Neural progenitor cell (in vitro differentiated cells): ENCODE measurements around the gene WDR64. TPM values are rescaled to one million over a fixed set of nuclear protein-coding genes. Genes with fewer than 3 reads are reported as not detected.

Experiments
- DNase-seq: peaks from one replicate; pipeline ENCODE4 v3.0.0-alpha.2; 2016; ENCODE audit warnings: low spot score
- H2AFZ ChIP-seq: fragments of 200-600 bp; sonication (generic); replicated peaks from 2 replicates; pipeline ENCODE4 v1.6.1; 2016; ENCODE audit warnings: antibody characterized with exemption
- H3F3A ChIP-seq: fragments of 200-600 bp; sonication (generic); 2 replicates; pipeline ENCODE4 v1.6.1; 2016; ENCODE audit warnings: antibody characterized with exemption, low read depth
- H3K27ac ChIP-seq: fragments of 200-600 bp; sonication (generic); 2 replicates; pipeline ENCODE4 v1.5.1; 2016; ENCODE audit warnings: mild to moderate bottlenecking
- H3K27me3 ChIP-seq: fragments of 200-600 bp; sonication (generic); 2 replicates; pipeline ENCODE4 v1.6.1; 2016; ENCODE audit warnings: mild to moderate bottlenecking, moderate library complexity
- H3K36me3 ChIP-seq: fragments of 200-600 bp; sonication (generic); 2 replicates; pipeline ENCODE4 v1.5.1; 2016
- H3K4me1 ChIP-seq: fragments of 200-600 bp; sonication (generic); 2 replicates; pipeline ENCODE4 v1.6.1; 2016; ENCODE audit warnings: mixed run types
- H3K4me2 ChIP-seq: fragments of 200-600 bp; sonication (generic); 2 replicates; pipeline ENCODE4 v1.6.1; 2016
- H3K4me3 ChIP-seq: fragments of 200-600 bp; sonication (generic); 2 replicates; pipeline ENCODE4 v1.5.1; 2016
- H3K79me2 ChIP-seq: fragments of 200-600 bp; sonication (generic); 2 replicates; pipeline ENCODE4 v1.6.1; 2016; ENCODE audit warnings: low read depth
- H3K9ac ChIP-seq: fragments of 200-600 bp; sonication (generic); 2 replicates; pipeline ENCODE4 v1.6.1; 2016
- H3K9me3 ChIP-seq: fragments of 200-600 bp; sonication (generic); 2 replicates; pipeline ENCODE4 v1.5.1; 2016; ENCODE audit warnings: low read depth
- H4K20me1 ChIP-seq: fragments of 200-600 bp; sonication (generic); 2 replicates; pipeline ENCODE4 v1.6.1; 2016; ENCODE audit warnings: low read depth
- H3K27ac Mint-ChIP-seq: 3 replicates; pipeline ENCODE4 v1.8.0; 2021; ENCODE audit warnings: mixed read lengths
- H3K27me3 Mint-ChIP-seq: 2 replicates; pipeline ENCODE4 v1.8.0; 2022; ENCODE audit warnings: low read depth, mild to moderate bottlenecking, inconsistent platforms, moderate library complexity, mixed read lengths; ENCODE audit not compliant: insufficient read depth
- H3K36me3 Mint-ChIP-seq: 3 replicates; pipeline ENCODE4 v1.8.0; 2021; ENCODE audit warnings: mixed read lengths
- H3K4me1 Mint-ChIP-seq: 3 replicates; pipeline ENCODE4 v1.8.0; 2021; ENCODE audit warnings: mixed read lengths
- H3K4me3 Mint-ChIP-seq: 3 replicates; pipeline ENCODE4 v1.8.0; 2021; ENCODE audit warnings: mild to moderate bottlenecking, moderate library complexity, mixed read lengths
- H3K9me3 Mint-ChIP-seq: 3 replicates; pipeline ENCODE4 v1.8.0; 2020; ENCODE audit warnings: mixed read lengths
- EZH2 ChIP-seq: fragments of 200-600 bp; sonication (generic); IDR thresholded peaks from 2 replicates; pipeline ENCODE4 v1.6.1; 2017; ENCODE audit warnings: antibody characterized with exemption, mild to moderate bottlenecking, moderate library complexity
- EZH2phosphoT487 ChIP-seq: fragments of 200-600 bp; sonication (generic); IDR thresholded peaks from 2 replicates; pipeline ENCODE4 v1.6.1; 2017; ENCODE audit warnings: antibody characterized with exemption
- total RNA-seq: library from RNA; depleted of rRNA; stranded (reverse); fragments of >200 nt; gene quantifications from 2 replicates; pipeline ENCODE4 v1.2.3, GENCODE V29; 2015; ENCODE audit warnings: low replicate concordance
- TF ChIP-seq, protein P1 (sequence below): fragments of 200-600 bp; sonication (generic); IDR thresholded peaks from 2 replicates; pipeline ENCODE4 v1.5.1; 2017; ENCODE audit warnings: antibody characterized with exemption, mild to moderate bottlenecking

Gene WDR64
- total RNA-seq, 1 donor from 2014 or later = not detected

DNA sequence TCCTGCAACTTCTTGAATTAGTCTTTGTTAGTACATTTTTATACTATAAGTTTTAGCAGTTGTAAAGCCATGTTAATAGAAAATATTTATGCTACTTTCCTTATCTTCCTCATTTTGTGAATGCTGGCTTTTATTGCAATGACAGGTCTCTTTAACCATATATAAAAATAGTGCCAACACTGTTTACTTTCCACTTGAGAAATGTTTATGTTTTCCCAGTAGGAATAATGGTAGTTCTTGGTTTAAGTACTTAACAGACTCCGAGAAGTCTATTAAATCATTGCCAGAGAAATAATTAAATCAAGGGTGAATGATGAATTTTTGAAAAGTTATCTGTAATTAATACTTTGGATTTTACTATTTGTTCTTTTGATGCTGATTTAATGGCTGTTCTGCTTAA is 21.6 kb upstream of the WDR64 start:
- H3K9ac ChIP-seq = no peak overlapping the region
- H3K36me3 ChIP-seq = peaks cover 6% of the 10 kb centered on the region
- no peak overlapping the region for H3K4me2 ChIP-seq
- Mint-ChIP-seq H3K27ac (no peak overlapping the region), H3K9me3 (peaks cover 20% of the 10 kb centered on the region), H3K4me3 (no peak overlapping the region), H3K36me3 (peaks cover 36% of the 10 kb centered on the region), H3K27me3 (no peaks in the 10 kb centered on the region), H3K4me1 (peaks cover 5% of the 10 kb centered on the region)
- no peak overlapping the region for H3K4me3 ChIP-seq
- H3K4me1 ChIP-seq = peaks cover 3% of the 10 kb centered on the region
- no peak overlapping the region for H2AFZ ChIP-seq
- no peaks in the 10 kb centered on the region for H3K27me3 ChIP-seq
- H4K20me1 ChIP-seq = peaks cover 16% of the 10 kb centered on the region
- TF ChIP-seq, protein P1, sequence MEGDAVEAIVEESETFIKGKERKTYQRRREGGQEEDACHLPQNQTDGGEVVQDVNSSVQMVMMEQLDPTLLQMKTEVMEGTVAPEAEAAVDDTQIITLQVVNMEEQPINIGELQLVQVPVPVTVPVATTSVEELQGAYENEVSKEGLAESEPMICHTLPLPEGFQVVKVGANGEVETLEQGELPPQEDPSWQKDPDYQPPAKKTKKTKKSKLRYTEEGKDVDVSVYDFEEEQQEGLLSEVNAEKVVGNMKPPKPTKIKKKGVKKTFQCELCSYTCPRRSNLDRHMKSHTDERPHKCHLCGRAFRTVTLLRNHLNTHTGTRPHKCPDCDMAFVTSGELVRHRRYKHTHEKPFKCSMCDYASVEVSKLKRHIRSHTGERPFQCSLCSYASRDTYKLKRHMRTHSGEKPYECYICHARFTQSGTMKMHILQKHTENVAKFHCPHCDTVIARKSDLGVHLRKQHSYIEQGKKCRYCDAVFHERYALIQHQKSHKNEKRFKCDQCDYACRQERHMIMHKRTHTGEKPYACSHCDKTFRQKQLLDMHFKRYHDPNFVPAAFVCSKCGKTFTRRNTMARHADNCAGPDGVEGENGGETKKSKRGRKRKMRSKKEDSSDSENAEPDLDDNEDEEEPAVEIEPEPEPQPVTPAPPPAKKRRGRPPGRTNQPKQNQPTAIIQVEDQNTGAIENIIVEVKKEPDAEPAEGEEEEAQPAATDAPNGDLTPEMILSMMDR = no peak
- TF ChIP-seq EZH2phosphoT487 (no peak), EZH2 (no peak)
- H3F3A ChIP-seq = peaks cover 5% of the 10 kb centered on the region
- no peaks in the 10 kb centered on the region for H3K9me3 ChIP-seq
- DNase-seq = no peak
- H3K79me2 ChIP-seq = peaks cover 62% of the 10 kb centered on the region
- H3K27ac ChIP-seq = no peak overlapping the region

DNA sequence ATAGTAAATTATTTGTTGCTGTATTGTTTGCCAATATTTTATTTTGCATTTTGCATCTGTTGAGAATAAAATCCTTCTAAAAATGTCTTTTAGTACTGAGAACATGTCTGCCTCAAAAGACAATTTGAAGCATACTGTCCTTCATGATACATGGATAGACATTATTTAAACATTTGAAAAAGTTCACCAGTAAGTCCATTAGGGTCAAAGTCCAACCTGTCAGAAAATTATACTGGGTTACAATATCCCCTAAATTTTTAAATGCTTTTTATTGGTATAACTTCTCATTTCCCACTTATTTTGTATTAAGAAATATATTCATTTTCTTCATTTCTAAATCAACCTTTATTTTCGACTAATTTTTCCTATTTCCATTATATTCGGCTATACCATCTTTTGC is 21.2 kb upstream of the WDR64 start:
- peaks cover 5% of the 10 kb centered on the region for H3F3A ChIP-seq
- no peaks in the 10 kb centered on the region for H3K27me3 ChIP-seq
- peaks cover 3% of the 10 kb centered on the region for H3K4me1 ChIP-seq
- Mint-ChIP-seq H3K36me3 (peaks cover 40% of the 10 kb centered on the region), H3K27me3 (no peaks in the 10 kb centered on the region), H3K4me3 (no peak overlapping the region), H3K4me1 (peaks cover 5% of the 10 kb centered on the region), H3K9me3 (peaks cover 22% of the 10 kb centered on the region), H3K27ac (no peak overlapping the region)
- no peak for TF ChIP-seq EZH2phosphoT487
- TF ChIP-seq, protein P1 = no peak
- TF ChIP-seq EZH2 = no peak
- H3K36me3 ChIP-seq = peaks cover 7% of the 10 kb centered on the region
- no peaks in the 10 kb centered on the region for H3K9me3 ChIP-seq
- no peak for DNase-seq
- H3K79me2 ChIP-seq = peaks cover 66% of the 10 kb centered on the region
- no peak overlapping the region for H3K4me2 ChIP-seq
- H3K4me3 ChIP-seq = no peak overlapping the region
- no peak overlapping the region for H3K9ac ChIP-seq
- H3K27ac ChIP-seq = no peak overlapping the region
- no peak overlapping the region for H2AFZ ChIP-seq
- peaks cover 16% of the 10 kb centered on the region for H4K20me1 ChIP-seq

DNA sequence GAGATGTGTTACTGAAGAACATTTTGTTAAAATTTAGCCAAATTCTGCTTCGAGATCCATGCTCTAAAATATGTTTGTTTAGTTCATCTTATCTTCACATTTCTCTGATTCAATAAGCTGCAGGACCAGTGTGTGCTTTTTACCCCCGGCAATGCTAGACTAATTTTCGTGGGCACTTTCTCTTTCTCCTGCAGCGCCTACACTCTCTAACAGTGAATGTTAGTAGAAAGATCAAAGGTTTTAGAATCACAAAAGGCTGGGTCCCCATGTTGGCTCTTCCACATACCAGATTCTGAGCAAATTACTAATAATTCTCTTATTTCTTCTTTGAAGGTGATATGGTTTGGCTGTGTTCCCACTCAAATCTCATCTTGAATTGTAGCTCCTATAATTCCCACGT is 20.4 kb upstream of the WDR64 start:
- Mint-ChIP-seq H3K27ac (no peak overlapping the region), H3K27me3 (no peaks in the 10 kb centered on the region), H3K9me3 (peaks cover 24% of the 10 kb centered on the region), H3K36me3 (peaks cover 44% of the 10 kb centered on the region), H3K4me3 (no peak overlapping the region), H3K4me1 (peaks cover 5% of the 10 kb centered on the region)
- Histone ChIP-seq H4K20me1 (peaks cover 14% of the 10 kb centered on the region), H2AFZ (no peak overlapping the region), H3K27ac (no peak overlapping the region), H3K4me3 (no peak overlapping the region), H3K9ac (no peak overlapping the region), H3K27me3 (no peaks in the 10 kb centered on the region), H3F3A (peaks cover 5% of the 10 kb centered on the region), H3K79me2 (peaks cover 70% of the 10 kb centered on the region), H3K4me1 (peaks cover 4% of the 10 kb centered on the region), H3K4me2 (no peak overlapping the region), H3K36me3 (peaks cover 7% of the 10 kb centered on the region), H3K9me3 (no peaks in the 10 kb centered on the region)
- DNase-seq = no peak
- TF ChIP-seq, protein P1 = no peak
- TF ChIP-seq EZH2 = no peak
- TF ChIP-seq EZH2phosphoT487 = no peak
